HG03439 (cell line): Measurements from ENCODE around the gene ASB4.
"Not testable (repeated sequence)": the region's sequence is repeated elsewhere in the genome, so short reads cannot be mapped to it uniquely, and the experiment has no call there.

Experiments
- ATAC-seq: cut with Tn5 transposase; IDR thresholded peaks from one replicate; pipeline ENCODE4 v1.9.1; 2021; ENCODE audit warnings: mild to moderate bottlenecking, moderate library complexity; ENCODE audit not compliant: unreplicated experiment

ASB4 gene

GRCh38 chr7:95485391-95486123 is at the start of gene ASB4:
Gene ASB4 (plus strand): TSS chr7:95485943. CDS start chr7:95485972, 29 bp downstream.
- no peak for ATAC-seq

- no peak for ATAC-seq
These were observed 49.3 kb upstream of the ASB4 start for GRCh38 chr7:95436407-95436806.

- ATAC-seq, result no peak
These were observed 45.2 kb upstream of the ASB4 start for GRCh38 chr7:95440394-95441038.

- no peak for ATAC-seq
These were observed 44.5 kb upstream of the ASB4 start for GRCh38 chr7:95441042-95441823.

- no peak for ATAC-seq
These were observed 40.9 kb upstream of the ASB4 start for GRCh38 chr7:95444796-95445195.

GRCh38 chr7:95446618-95447017 is 39.1 kb upstream of the ASB4 start:
- no peak for ATAC-seq

- no peak for ATAC-seq
These were observed 31.2 kb upstream of the ASB4 start for GRCh38 chr7:95454438-95455045.

- ATAC-seq, result no peak
These were observed 27.8 kb upstream of the ASB4 start for GRCh38 chr7:95457947-95458346.

GRCh38 chr7:95460653-95461052 is 25.1 kb upstream of the ASB4 start:
- ATAC-seq, result not testable (repeated sequence)

- no peak for ATAC-seq
These were observed 17.7 kb upstream of the ASB4 start for GRCh38 chr7:95467912-95468607.

- ATAC-seq, result no peak
These were observed 16.6 kb upstream of the ASB4 start for GRCh38 chr7:95469187-95469586.

GRCh38 chr7:95469848-95470247 is 15.9 kb upstream of the ASB4 start:
- ATAC-seq, result no peak

- ATAC-seq, result peak; percentile 94
These were observed 15.3 kb upstream of the ASB4 start for GRCh38 chr7:95470452-95470851.

GRCh38 chr7:95471071-95471470 is 14.7 kb upstream of the ASB4 start:
- ATAC-seq, result no peak

GRCh38 chr7:95472581-95473161 is 13.1 kb upstream of the ASB4 start:
- ATAC-seq, result no peak

- no peak for ATAC-seq
These were observed 12.3 kb upstream of the ASB4 start for GRCh38 chr7:95473276-95473985.

- ATAC-seq, result no peak
These were observed 9.5 kb upstream of the ASB4 start for GRCh38 chr7:95476072-95476847.

- peak; percentile 55 for ATAC-seq
These were observed 8.7 kb upstream of the ASB4 start for GRCh38 chr7:95476904-95477594.
